OCI-LY1 (cell line): ENCODE measurements around the gene GPR137B.

Experiments
- H2AFZ ChIP-seq: fragments of 200-600 bp; sonication (generic), shearing (Covaris generic); 2 replicates; pipeline ENCODE4 v1.6.0; 2014; ENCODE audit warnings: antibody characterized with exemption, mild to moderate bottlenecking, low read length
- H3F3A ChIP-seq: fragments of 200-600 bp; sonication (generic), shearing (Covaris generic); 2 replicates; pipeline ENCODE4 v1.6.0; 2014; ENCODE audit warnings: mild to moderate bottlenecking, antibody characterized with exemption, low read length, moderate library complexity; ENCODE audit not compliant: insufficient read depth
- H3K27ac ChIP-seq: fragments of 200-600 bp; sonication (generic); 2 replicates; pipeline ENCODE4 v1.5.1; 2014; ENCODE audit warnings: low read length, mixed run types, mild to moderate bottlenecking, low read depth; ENCODE audit not compliant: poor library complexity, severe bottlenecking
- H3K27me3 ChIP-seq: fragments of 200-600 bp; sonication (generic); 2 replicates; pipeline ENCODE4 v1.6.0; 2014; ENCODE audit warnings: antibody characterized with exemption, mild to moderate bottlenecking, low read length, moderate library complexity; ENCODE audit not compliant: insufficient read depth
- H3K36me3 ChIP-seq: fragments of 200-600 bp; sonication (generic); 2 replicates; pipeline ENCODE4 v1.6.1; 2014; ENCODE audit warnings: mild to moderate bottlenecking, antibody characterized with exemption, low read length, moderate library complexity, mixed read lengths; ENCODE audit not compliant: insufficient read depth
- H3K4me1 ChIP-seq: fragments of 200-600 bp; sonication (generic); 2 replicates; pipeline ENCODE4 v1.5.1; 2014; ENCODE audit warnings: mild to moderate bottlenecking, low read length, moderate library complexity; ENCODE audit not compliant: insufficient read depth, severe bottlenecking
- H3K4me2 ChIP-seq: fragments of 200-600 bp; sonication (generic), shearing (Covaris generic); 2 replicates; pipeline ENCODE4 v1.6.1; 2014; ENCODE audit warnings: low read length
- H3K4me3 ChIP-seq: fragments of 200-600 bp; sonication (generic); 2 replicates; pipeline ENCODE4 v1.5.1; 2014; ENCODE audit warnings: low read length, low read depth, mild to moderate bottlenecking, mixed read lengths; ENCODE audit not compliant: poor library complexity, severe bottlenecking
- H3K79me2 ChIP-seq: fragments of 200-600 bp; shearing (Covaris generic); 2 replicates; pipeline ENCODE4 v1.6.1; 2016; ENCODE audit warnings: mixed run types, low read length, mixed read lengths; ENCODE audit not compliant: insufficient read depth
- H3K9ac ChIP-seq: fragments of 200-600 bp; sonication (generic), shearing (Covaris generic); 2 replicates; pipeline ENCODE4 v1.6.1; 2014; ENCODE audit warnings: mild to moderate bottlenecking, low read length, mixed read lengths
- H3K9me2 ChIP-seq: fragments of 200-600 bp; sonication (generic), shearing (Covaris generic); 2 replicates; pipeline ENCODE4 v1.6.1; 2014; ENCODE audit warnings: low read depth, mild to moderate bottlenecking, low read length, mixed read lengths
- H3K9me3 ChIP-seq: fragments of 200-600 bp; shearing (Covaris generic); 2 replicates; pipeline ENCODE4 v1.6.1; 2014; ENCODE audit warnings: low read length, mixed read lengths
- H4K20me1 ChIP-seq: fragments of 200-600 bp; sonication (generic), shearing (Covaris generic); 2 replicates; pipeline ENCODE4 v1.6.0; 2016; ENCODE audit warnings: mild to moderate bottlenecking, low read length; ENCODE audit not compliant: insufficient read depth
- CTCF ChIP-seq: fragments of 200-600 bp; sonication (generic), shearing (Covaris generic); IDR thresholded peaks from 2 replicates; pipeline ENCODE4 v1.5.1; 2017; ENCODE audit warnings: mild to moderate bottlenecking, antibody characterized with exemption, low read length, moderate library complexity, mixed read lengths
- EZH2 ChIP-seq: fragments of 200-600 bp; sonication (generic), shearing (Covaris generic); IDR thresholded peaks from 2 replicates; pipeline ENCODE4 v1.8.0; 2017; ENCODE audit warnings: borderline replicate concordance, mixed run types, mild to moderate bottlenecking, antibody characterized with exemption, low read length, moderate library complexity, mixed read lengths

GPR137B gene

GRCh38 chr1:236098267-236098666 is 44.1 kb upstream of the GPR137B start:
- Histone ChIP-seq H3K9me3 (no peaks in the 10 kb centered on the region), H3K4me2 (no peak overlapping the region), H2AFZ (no peak overlapping the region), H4K20me1 (no peaks in the 10 kb centered on the region), H3K4me1 (no peaks in the 10 kb centered on the region), H3K9me2 (no peaks in the 10 kb centered on the region), H3F3A (no peaks in the 10 kb centered on the region), H3K4me3 (no peak overlapping the region), H3K27ac (no peak overlapping the region), H3K36me3 (no peaks in the 10 kb centered on the region), H3K9ac (no peak overlapping the region), H3K79me2 (no peaks in the 10 kb centered on the region), H3K27me3 (no peaks in the 10 kb centered on the region)
- TF ChIP-seq CTCF (no peak), EZH2 (no peak)

GRCh38 chr1:236099355-236099974 is 42.9 kb upstream of the GPR137B start:
- Histone ChIP-seq H3K36me3 (no peaks in the 10 kb centered on the region), H3K27ac (no peak overlapping the region), H3K9me2 (no peaks in the 10 kb centered on the region), H3K9ac (no peak overlapping the region), H3K4me2 (no peak overlapping the region), H3K4me3 (no peak overlapping the region), H2AFZ (no peak overlapping the region), H4K20me1 (no peaks in the 10 kb centered on the region), H3K4me1 (no peaks in the 10 kb centered on the region), H3K79me2 (no peaks in the 10 kb centered on the region), H3F3A (no peaks in the 10 kb centered on the region), H3K9me3 (no peaks in the 10 kb centered on the region), H3K27me3 (no peaks in the 10 kb centered on the region)
- TF ChIP-seq EZH2 = no peak
- no peak for TF ChIP-seq CTCF

- H3F3A ChIP-seq = no peaks in the 10 kb centered on the region
- H2AFZ ChIP-seq = no peak overlapping the region
- no peak overlapping the region for H3K27ac ChIP-seq
- no peaks in the 10 kb centered on the region for H4K20me1 ChIP-seq
- H3K9me2 ChIP-seq = no peaks in the 10 kb centered on the region
- no peaks in the 10 kb centered on the region for H3K27me3 ChIP-seq
- H3K9me3 ChIP-seq = no peaks in the 10 kb centered on the region
- H3K79me2 ChIP-seq = no peaks in the 10 kb centered on the region
- no peak overlapping the region for H3K4me3 ChIP-seq
- TF ChIP-seq CTCF (no peak), EZH2 (no peak)
- H3K36me3 ChIP-seq = no peaks in the 10 kb centered on the region
- no peak overlapping the region for H3K4me2 ChIP-seq
- H3K4me1 ChIP-seq = no peaks in the 10 kb centered on the region
- no peak overlapping the region for H3K9ac ChIP-seq
These were observed 41.5 kb upstream of the GPR137B start for GRCh38 chr1:236100799-236101198.
